HEK293 (cell line): ENCODE results near the gene NTN4.
A peak's percentile ranks its signal among the peaks of the same experiment; 100 is the strongest.

ENCODE experiments used
- AEBP2 ChIP-seq: fragments of 450-650 bp; formaldehyde crosslinking; IDR thresholded peaks from 2 replicates; pipeline ENCODE4 v1.5.1; 2016; ENCODE audit warnings: missing biosample characterization, missing genetic modification characterization, borderline replicate concordance
- BCL11B ChIP-seq: fragments of 450-650 bp; formaldehyde crosslinking; IDR thresholded peaks from 2 replicates; pipeline ENCODE4 v1.5.1; 2016; ENCODE audit warnings: low read depth, missing biosample characterization, missing genetic modification characterization
- GLI4 ChIP-seq: fragments of 450-650 bp; formaldehyde crosslinking; IDR thresholded peaks from 2 replicates; pipeline ENCODE4 v1.5.1; 2016; ENCODE audit warnings: missing biosample characterization, missing genetic modification characterization
- GLIS2 ChIP-seq: fragments of 450-650 bp; formaldehyde crosslinking; IDR thresholded peaks from 2 replicates; pipeline ENCODE4 v1.5.1; 2016; ENCODE audit warnings: missing biosample characterization, missing genetic modification characterization
- KLF1 ChIP-seq: fragments of 450-650 bp; formaldehyde crosslinking; IDR thresholded peaks from 2 replicates; pipeline ENCODE4 v1.5.1; 2016; ENCODE audit warnings: missing biosample characterization, missing genetic modification characterization
- MYNN ChIP-seq: fragments of 450-650 bp; formaldehyde crosslinking; IDR thresholded peaks from 2 replicates; pipeline ENCODE4 v1.5.1; 2016; ENCODE audit warnings: missing biosample characterization, missing genetic modification characterization, borderline replicate concordance
- OSR2 ChIP-seq: fragments of 450-650 bp; formaldehyde crosslinking; IDR thresholded peaks from 2 replicates; pipeline ENCODE4 v1.5.1; 2016; ENCODE audit warnings: missing biosample characterization, missing genetic modification characterization
- PRDM2 ChIP-seq: fragments of 450-650 bp; formaldehyde crosslinking; IDR thresholded peaks from 2 replicates; pipeline ENCODE4 v1.5.1; 2016; ENCODE audit warnings: missing biosample characterization, missing genetic modification characterization, borderline replicate concordance
- PRDM6 ChIP-seq: fragments of 450-650 bp; formaldehyde crosslinking; IDR thresholded peaks from 2 replicates; pipeline ENCODE4 v1.5.1; 2017; ENCODE audit warnings: missing biosample characterization, missing genetic modification characterization
- REPIN1 ChIP-seq: fragments of 450-650 bp; formaldehyde crosslinking; IDR thresholded peaks from 2 replicates; pipeline ENCODE4 v1.5.1; 2017; ENCODE audit warnings: missing biosample characterization, missing genetic modification characterization, low read depth
- SALL2 ChIP-seq: fragments of 450-650 bp; formaldehyde crosslinking; IDR thresholded peaks from 2 replicates; pipeline ENCODE4 v1.5.0; 2017; ENCODE audit warnings: missing biosample characterization, mild to moderate bottlenecking, missing genetic modification characterization, borderline replicate concordance
- ZBTB20 ChIP-seq: fragments of 450-650 bp; formaldehyde crosslinking; IDR thresholded peaks from 2 replicates; pipeline ENCODE4 v1.5.1; 2016; ENCODE audit warnings: missing biosample characterization, missing genetic modification characterization
- ZFHX2 ChIP-seq: fragments of 450-650 bp; formaldehyde crosslinking; conservative IDR thresholded peaks from 2 replicates; pipeline ENCODE4 v1.5.1; 2016; ENCODE audit warnings: missing biosample characterization, missing genetic modification characterization
- ZNF10 ChIP-seq: fragments of 450-650 bp; formaldehyde crosslinking; IDR thresholded peaks from 2 replicates; pipeline ENCODE4 v1.5.1; 2017; ENCODE audit warnings: missing biosample characterization, missing genetic modification characterization
- ZNF214 ChIP-seq: fragments of 450-650 bp; formaldehyde crosslinking; IDR thresholded peaks from 2 replicates; pipeline ENCODE4 v1.5.1; 2017; ENCODE audit warnings: missing biosample characterization, mild to moderate bottlenecking, missing genetic modification characterization, borderline replicate concordance
- ZNF221 ChIP-seq: fragments of 450-650 bp; formaldehyde crosslinking; IDR thresholded peaks from 2 replicates; pipeline ENCODE4 v1.5.1; 2017; ENCODE audit warnings: missing biosample characterization, missing genetic modification characterization, borderline replicate concordance
- ZNF24 ChIP-seq: fragments of 450-650 bp; formaldehyde crosslinking; IDR thresholded peaks from 2 replicates; pipeline ENCODE4 v1.5.1; 2016; ENCODE audit warnings: missing biosample characterization, missing genetic modification characterization
- ZNF324 ChIP-seq: fragments of 450-650 bp; formaldehyde crosslinking; IDR thresholded peaks from 2 replicates; pipeline ENCODE4 v1.5.1; 2016; ENCODE audit warnings: missing biosample characterization, missing genetic modification characterization
- ZNF433 ChIP-seq: fragments of 450-650 bp; formaldehyde crosslinking; IDR thresholded peaks from 2 replicates; pipeline ENCODE4 v1.5.1; 2016; ENCODE audit warnings: missing biosample characterization, missing genetic modification characterization, low read depth
- ZNF514 ChIP-seq: fragments of 450-650 bp; formaldehyde crosslinking; IDR thresholded peaks from 2 replicates; pipeline ENCODE4 v1.5.1; 2016; ENCODE audit warnings: missing biosample characterization, missing genetic modification characterization
- ZNF549 ChIP-seq: fragments of 450-650 bp; IDR thresholded peaks from 2 replicates; pipeline ENCODE4 v1.5.1; 2018; ENCODE audit warnings: missing biosample characterization, missing genetic modification characterization, mild to moderate bottlenecking, inconsistent platforms, moderate library complexity
- ZNF561 ChIP-seq: fragments of 450-650 bp; IDR thresholded peaks from 2 replicates; pipeline ENCODE4 v1.5.1; 2018; ENCODE audit warnings: missing biosample characterization, missing genetic modification characterization, borderline replicate concordance
- ZNF600 ChIP-seq: fragments of 450-650 bp; formaldehyde crosslinking; IDR thresholded peaks from 2 replicates; pipeline ENCODE4 v1.5.1; 2016; ENCODE audit warnings: missing biosample characterization, missing genetic modification characterization
- ZNF623 ChIP-seq: fragments of 450-650 bp; formaldehyde crosslinking; IDR thresholded peaks from 2 replicates; pipeline ENCODE4 v1.5.1; 2016; ENCODE audit warnings: missing biosample characterization, missing genetic modification characterization
- ZNF624 ChIP-seq: fragments of 450-650 bp; formaldehyde crosslinking; IDR thresholded peaks from 2 replicates; pipeline ENCODE4 v1.5.1; 2017; ENCODE audit warnings: missing biosample characterization, missing genetic modification characterization
- ZNF660 ChIP-seq: fragments of 450-650 bp; IDR thresholded peaks from 2 replicates; pipeline ENCODE4 v1.5.1; 2018; ENCODE audit warnings: missing biosample characterization, mild to moderate bottlenecking, missing genetic modification characterization
- ZNF707 ChIP-seq: fragments of 450-650 bp; formaldehyde crosslinking; IDR thresholded peaks from 2 replicates; pipeline ENCODE4 v1.5.1; 2016; ENCODE audit warnings: missing biosample characterization, missing genetic modification characterization
- ZNF791 ChIP-seq: fragments of 450-650 bp; formaldehyde crosslinking; IDR thresholded peaks from 2 replicates; pipeline ENCODE4 v1.5.1; 2016; ENCODE audit warnings: missing biosample characterization, missing genetic modification characterization
- ZNF792 ChIP-seq: fragments of 450-650 bp; formaldehyde crosslinking; IDR thresholded peaks from 2 replicates; pipeline ENCODE4 v1.5.1; 2016; ENCODE audit warnings: missing biosample characterization, missing genetic modification characterization
- ZSCAN23 ChIP-seq: fragments of 450-650 bp; formaldehyde crosslinking; IDR thresholded peaks from 2 replicates; pipeline ENCODE4 v1.5.1; 2016; ENCODE audit warnings: missing biosample characterization, missing genetic modification characterization
- TF ChIP-seq, protein P1 (sequence below): fragments of 450-650 bp; formaldehyde crosslinking; IDR thresholded peaks from 2 replicates; pipeline ENCODE4 v1.5.1; 2016; ENCODE audit warnings: missing biosample characterization, missing genetic modification characterization, low read depth

NTN4 gene

GRCh38 chr12:95633049-95633731, 157.4 kb downstream of the NTN4 start (continued):
- TF ChIP-seq ZBTB20 (tag by site-specific recombination) (no peak), REPIN1 (tag by site-specific recombination) (no peak), OSR2 (tag by site-specific recombination) (peak; percentile 83), ZNF624 (no peak), BCL11B (tag by site-specific recombination) (no peak), ZNF600 (no peak), ZFHX2 (tag by site-specific recombination) (peak; percentile 34), SALL2 (tag by site-specific recombination) (no peak), PRDM6 (tag by site-specific recombination) (no peak), ZNF221 (tag by site-specific recombination) (no peak), ZNF433 (tag by site-specific recombination) (no peak), ZNF24 (peak; percentile 41; the same call in 1 of the 2 replicates), GLI4 (tag by site-specific recombination) (no peak), AEBP2 (tag by site-specific recombination) (no peak), ZNF214 (tag by site-specific recombination) (no peak), PRDM2 (tag by site-specific recombination) (no peak), ZNF792 (tag by site-specific recombination) (no peak), ZNF10 (tag by site-specific recombination) (no peak), ZNF561 (tag by site-specific recombination) (no peak), ZNF623 (tag by site-specific recombination) (no peak), ZNF660 (tag by site-specific recombination) (peak; percentile 34; the same call in 1 of the 2 replicates), ZNF549 (no peak), ZNF707 (tag by site-specific recombination) (no peak), MYNN (tag by site-specific recombination) (no peak), ZNF514 (no peak), ZNF324 (tag by site-specific recombination) (no peak), ZNF791 (tag by site-specific recombination) (no peak), GLIS2 (tag by site-specific recombination) (no peak), KLF1 (tag by site-specific recombination) (no peak), ZSCAN23 (tag by site-specific recombination) (no peak)
- TF ChIP-seq, protein P1, sequence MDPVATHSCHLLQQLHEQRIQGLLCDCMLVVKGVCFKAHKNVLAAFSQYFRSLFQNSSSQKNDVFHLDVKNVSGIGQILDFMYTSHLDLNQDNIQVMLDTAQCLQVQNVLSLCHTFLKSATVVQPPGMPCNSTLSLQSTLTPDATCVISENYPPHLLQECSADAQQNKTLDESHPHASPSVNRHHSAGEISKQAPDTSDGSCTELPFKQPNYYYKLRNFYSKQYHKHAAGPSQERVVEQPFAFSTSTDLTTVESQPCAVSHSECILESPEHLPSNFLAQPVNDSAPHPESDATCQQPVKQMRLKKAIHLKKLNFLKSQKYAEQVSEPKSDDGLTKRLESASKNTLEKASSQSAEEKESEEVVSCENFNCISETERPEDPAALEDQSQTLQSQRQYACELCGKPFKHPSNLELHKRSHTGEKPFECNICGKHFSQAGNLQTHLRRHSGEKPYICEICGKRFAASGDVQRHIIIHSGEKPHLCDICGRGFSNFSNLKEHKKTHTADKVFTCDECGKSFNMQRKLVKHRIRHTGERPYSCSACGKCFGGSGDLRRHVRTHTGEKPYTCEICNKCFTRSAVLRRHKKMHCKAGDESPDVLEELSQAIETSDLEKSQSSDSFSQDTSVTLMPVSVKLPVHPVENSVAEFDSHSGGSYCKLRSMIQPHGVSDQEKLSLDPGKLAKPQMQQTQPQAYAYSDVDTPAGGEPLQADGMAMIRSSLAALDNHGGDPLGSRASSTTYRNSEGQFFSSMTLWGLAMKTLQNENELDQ (tag by site-specific recombination): no peak
